Activated CD4-positive, alpha-beta T cell treated with anti-CD3 and anti-CD28 coated beads for 36 hours (primary cell): Measurements from ENCODE around the gene SNCG. TPM values are rescaled to one million over a fixed set of nuclear protein-coding genes. Genes with fewer than 3 reads are reported as not detected.
"Not testable (repeated sequence)": the region's sequence is repeated elsewhere in the genome, so short reads cannot be mapped to it uniquely, and the experiment has no call there.

ENCODE experiments used
- ATAC-seq: fragments of 200-7000 bp; cut with Tn5 transposase; one replicate; pipeline ENCODE4 v1.10.0; 2021; ENCODE audit warnings: mild to moderate bottlenecking, moderate library complexity
- CTCF ChIA-PET: fragments of 350-600 bp; sonication (Branson Sonifier 250); formaldehyde crosslinking; loops from one replicate; lab custom pipeline; 2021; ENCODE audit warnings: antibody characterized with exemption; lab: Charles Lee
- POLR2A ChIA-PET: fragments of 350-600 bp; sonication (Branson Sonifier 250); formaldehyde crosslinking; loops from one replicate; lab custom pipeline; 2021; ENCODE audit warnings: antibody characterized with exemption, inconsistent platforms; lab: Charles Lee
- DNase-seq: peaks from one replicate; pipeline ENCODE4 v3.0.0-alpha.2; 2020
- H3K27ac Mint-ChIP-seq: one replicate; pipeline ENCODE4 v1.8.0; 2021; ENCODE audit warnings: mixed read lengths
- H3K27me3 Mint-ChIP-seq: one replicate; pipeline ENCODE4 v1.8.0; 2021; ENCODE audit warnings: mixed read lengths
- H3K36me3 Mint-ChIP-seq: one replicate; pipeline ENCODE4 v1.8.0; 2021; ENCODE audit warnings: low read depth, mixed read lengths
- H3K4me1 Mint-ChIP-seq: one replicate; pipeline ENCODE4 v1.8.0; 2021; ENCODE audit warnings: mixed read lengths
- H3K4me3 Mint-ChIP-seq: one replicate; pipeline ENCODE4 v1.8.0; 2021; ENCODE audit warnings: mild to moderate bottlenecking, moderate library complexity, mixed read lengths
- H3K9me3 Mint-ChIP-seq: one replicate; pipeline ENCODE4 v1.8.0; 2021; ENCODE audit warnings: low read depth, mixed read lengths
- intact Hi-C, 2 experiments: fragments of 100-400 bp; cut with DNase I in 1 of 2; cut with micrococcal nuclease in 1 of 2; formaldehyde crosslinking; loops; one replicate each; pipeline versions ENCODE4 v1.14.2 to v1.15.1; 2022 to 2024; cut with DNase I, micrococcal nuclease
- total RNA-seq, 2 experiments: library from RNA; stranded (reverse); gene quantifications; one replicate each; pipeline ENCODE4 v1.2.3, GENCODE V29; 2021

SNCG gene
- total RNA-seq, 2 experiments from 2014 or later: not detected

- Mint-ChIP-seq H3K27me3 (no peaks in the 10 kb centered on the region), H3K36me3 (no peaks in the 10 kb centered on the region), H3K27ac (no peak overlapping the region), H3K4me1 (no peaks in the 10 kb centered on the region), H3K4me3 (no peak overlapping the region), H3K9me3 (no peaks in the 10 kb centered on the region)
- DNase-seq (no peak), ATAC-seq (no peak)
- intact Hi-C loops: no loop called here
- CTCF ChIA-PET: interaction anchor here (0.7 to 4.5 kb wide), 9 partner anchors 11 to 302 kb away, joined by 3 to 19 read pairs (median 4); partner anchors contain the start of genes MMRN2 and SNCG
- POLR2A ChIA-PET: no interaction called here
These were observed 20.1 kb upstream of the SNCG start for GRCh38 chr10:86938260-86938659.

GRCh38 chr10:86940076-86940475 is 18.3 kb upstream of the SNCG start:
- intact Hi-C loops, H3K4me3 Mint-ChIP-seq, ATAC-seq, H3K27ac Mint-ChIP-seq, H3K9me3 Mint-ChIP-seq, H3K36me3 Mint-ChIP-seq, DNase-seq, H3K27me3 Mint-ChIP-seq, H3K4me1 Mint-ChIP-seq: not testable (repeated sequence)
- POLR2A ChIA-PET: interaction anchor here (0.6 to 0.7 kb wide), 3 partner anchors 156 to 706 kb away, joined by 3 to 8 read pairs (median 5); no protein-coding TSS in a partner anchor
- CTCF ChIA-PET: interaction anchor here (0.6 to 4.5 kb wide), 9 partner anchors 18 to 472 kb away, joined by 3 to 19 read pairs (median 4); partner anchors contain the start of genes MMRN2 and SNCG

GRCh38 chr10:86940677-86941076 is 17.7 kb upstream of the SNCG start:
- CTCF ChIA-PET: interaction anchor here (0.7 to 4.5 kb wide), 4 partner anchors 17 to 246 kb away, joined by 3 to 19 read pairs (median 6); partner anchors contain the start of genes MMRN2 and SNCG
- no peaks in the 10 kb centered on the region for H3K9me3 Mint-ChIP-seq
- no peak overlapping the region for H3K4me3 Mint-ChIP-seq
- H3K27me3 Mint-ChIP-seq: no peaks in the 10 kb centered on the region
- no peaks in the 10 kb centered on the region for H3K4me1 Mint-ChIP-seq
- POLR2A ChIA-PET: no interaction called here
- no peak for DNase-seq
- intact Hi-C loops: no loop called here
- no peaks in the 10 kb centered on the region for H3K36me3 Mint-ChIP-seq
- no peak for ATAC-seq
- H3K27ac Mint-ChIP-seq: no peak overlapping the region

- H3K4me1 Mint-ChIP-seq: no peaks in the 10 kb centered on the region
- ATAC-seq (no peak), DNase-seq (no peak)
- no peaks in the 10 kb centered on the region for H3K27me3 Mint-ChIP-seq
- intact Hi-C loops: no loop called here
- no peak overlapping the region for H3K4me3 Mint-ChIP-seq
- ChIA-PET CTCF (interaction anchor here (0.7 to 4.5 kb wide), 3 partner anchors 16 to 25 kb away, joined by 3 to 19 read pairs (median 9); partner anchors contain the start of genes MMRN2 and SNCG), POLR2A (no interaction called here)
- no peaks in the 10 kb centered on the region for H3K9me3 Mint-ChIP-seq
- H3K27ac Mint-ChIP-seq: no peak overlapping the region
- H3K36me3 Mint-ChIP-seq: no peaks in the 10 kb centered on the region
These were observed 17.0 kb upstream of the SNCG start for GRCh38 chr10:86941426-86941825.

- DNase-seq (no peak), ATAC-seq (no peak)
- Mint-ChIP-seq H3K36me3 (no peaks in the 10 kb centered on the region), H3K4me1 (no peaks in the 10 kb centered on the region), H3K27ac (no peak overlapping the region), H3K4me3 (no peak overlapping the region), H3K9me3 (no peaks in the 10 kb centered on the region), H3K27me3 (no peaks in the 10 kb centered on the region)
- intact Hi-C loops: no loop called here
- POLR2A ChIA-PET: no interaction called here
- CTCF ChIA-PET: interaction anchor here (1.4 to 4.5 kb wide), 2 partner anchors 16 to 26 kb away, joined by 5 to 19 read pairs; partner anchors contain the start of genes ADIRF, MMRN2 and SNCG
These were observed 16.4 kb upstream of the SNCG start for GRCh38 chr10:86941991-86942421.

- ATAC-seq: no peak
These were observed 15.7 kb upstream of the SNCG start for GRCh38 chr10:86942441-86943315.

GRCh38 chr10:86943316-86944030 is 14.9 kb upstream of the SNCG start:
- CTCF ChIA-PET: interaction anchor here (1.4 kb wide), 1 partner anchor 25 kb away, joined by 5 read pairs; the partner anchor contains the start of gene ADIRF
- POLR2A ChIA-PET: no interaction called here
- no peak for ATAC-seq

More at GRCh38 chr10:86942441-86943315, 15.7 kb upstream of the SNCG start:
- no peak overlapping the region for H3K27ac Mint-ChIP-seq
- no peaks in the 10 kb centered on the region for H3K4me1 Mint-ChIP-seq
- ChIA-PET CTCF (interaction anchor here (1.4 kb wide), 1 partner anchor 25 kb away, joined by 5 read pairs; the partner anchor contains the start of gene ADIRF), POLR2A (no interaction called here)
- no peak for DNase-seq
- no peaks in the 10 kb centered on the region for H3K27me3 Mint-ChIP-seq
- intact Hi-C loops: no loop called here
- no peaks in the 10 kb centered on the region for H3K36me3 Mint-ChIP-seq
- H3K4me3 Mint-ChIP-seq: no peak overlapping the region
- H3K9me3 Mint-ChIP-seq: no peaks in the 10 kb centered on the region

GRCh38 chr10:86944031-86944419 is 14.4 kb upstream of the SNCG start:
- ATAC-seq (no peak), DNase-seq (no peak)
- Mint-ChIP-seq H3K9me3 (no peaks in the 10 kb centered on the region), H3K4me1 (no peaks in the 10 kb centered on the region), H3K4me3 (no peak overlapping the region), H3K27ac (no peak overlapping the region), H3K36me3 (no peaks in the 10 kb centered on the region), H3K27me3 (no peaks in the 10 kb centered on the region)
- CTCF ChIA-PET: no interaction called here
- intact Hi-C loops: no loop called here
- POLR2A ChIA-PET: no interaction called here

More at GRCh38 chr10:86943316-86944030, 14.9 kb upstream of the SNCG start:
- no peaks in the 10 kb centered on the region for H3K9me3 Mint-ChIP-seq
- no peaks in the 10 kb centered on the region for H3K27me3 Mint-ChIP-seq
- intact Hi-C loops: no loop called here
- no peak overlapping the region for H3K4me3 Mint-ChIP-seq
- no peaks in the 10 kb centered on the region for H3K36me3 Mint-ChIP-seq
- no peak overlapping the region for H3K27ac Mint-ChIP-seq
- H3K4me1 Mint-ChIP-seq: no peaks in the 10 kb centered on the region
- DNase-seq: no peak

- peak; percentile 15 for DNase-seq
- H3K27ac Mint-ChIP-seq: no peak overlapping the region
- H3K36me3 Mint-ChIP-seq: no peaks in the 10 kb centered on the region
- no peaks in the 10 kb centered on the region for H3K27me3 Mint-ChIP-seq
- ChIA-PET POLR2A (no interaction called here), CTCF (no interaction called here)
- no peak overlapping the region for H3K4me3 Mint-ChIP-seq
- intact Hi-C loops: no loop called here
- no peaks in the 10 kb centered on the region for H3K9me3 Mint-ChIP-seq
- no peaks in the 10 kb centered on the region for H3K4me1 Mint-ChIP-seq
- ATAC-seq: peak; percentile 41
These were observed 13.9 kb upstream of the SNCG start for GRCh38 chr10:86944471-86944870.

GRCh38 chr10:86944907-86945306 is 13.5 kb upstream of the SNCG start:
- POLR2A ChIA-PET: interaction anchor here (0.6 kb wide), 1 partner anchor 231 kb away, joined by 5 read pairs; no protein-coding TSS in a partner anchor
- no peak for ATAC-seq

More at GRCh38 chr10:86944907-86945306, 13.5 kb upstream of the SNCG start:
- no peaks in the 10 kb centered on the region for H3K27me3 Mint-ChIP-seq
- no peaks in the 10 kb centered on the region for H3K4me1 Mint-ChIP-seq
- no peaks in the 10 kb centered on the region for H3K9me3 Mint-ChIP-seq
- no peak overlapping the region for H3K27ac Mint-ChIP-seq
- DNase-seq: no peak
- no peaks in the 10 kb centered on the region for H3K36me3 Mint-ChIP-seq
- H3K4me3 Mint-ChIP-seq: no peak overlapping the region
- CTCF ChIA-PET: no interaction called here
- intact Hi-C loops: no loop called here
